Stomach (tissue), 9 donors: ENCODE measurements around the gene CHRNB4. TPM values are rescaled to one million over a fixed set of nuclear protein-coding genes. Genes with fewer than 3 reads are reported as not detected.

Experiments used
- DNase-seq, 2 donors: peaks; one replicate each; pipeline versions ENCODE4 v3.0.0 to v3.0.0-alpha.2; 2013 to 2019
- H3K27ac ChIP-seq, 5 donors: fragments of 200-600 bp in 4 of 5; sonication (generic) in 4 of 5; one replicate each; pipeline ENCODE4 v1.5.1; 2013 to 2019; ENCODE audit warnings: mild to moderate bottlenecking in 1 of 5, moderate library complexity in 1 of 5
- H3K27me3 ChIP-seq, 3 donors: fragments of 200-600 bp; sonication (generic); one replicate each; pipeline ENCODE4 v1.5.1; 2017 to 2019; ENCODE audit warnings: mixed run types in 1 of 3
- H3K36me3 ChIP-seq, 4 donors: fragments of 200-600 bp; sonication (generic); 1 replicate in 3 of 4; 2 replicates in 1 of 4; pipeline ENCODE4 v1.5.1; 2016 to 2019
- H3K4me1 ChIP-seq, 4 donors: fragments of 200-600 bp; sonication (generic); one replicate each; pipeline ENCODE4 v1.5.1; 2016 to 2019
- H3K4me3 ChIP-seq, 4 donors: fragments of 200-600 bp; sonication (generic) in 3 of 4; one replicate each; pipeline ENCODE4 v1.5.1; 2016 to 2019; ENCODE audit warnings: mild to moderate bottlenecking in 1 of 4
- H3K9me3 ChIP-seq, 4 donors: fragments of 200-600 bp; sonication (generic); one replicate each; pipeline ENCODE4 v1.5.1; 2016 to 2019
- EP300 ChIP-seq: sonication (generic); formaldehyde crosslinking; IDR thresholded peaks from one replicate; pipeline ENCODE4 v1.6.1; 2017; ENCODE audit warnings: antibody characterized with exemption
- POLR2A ChIP-seq, 4 donors: fragments of 450-650 bp; IDR thresholded peaks; one replicate each; pipeline ENCODE4 v1.6.1; 2016; ENCODE audit warnings: antibody characterized with exemption in 4 of 4, control low read depth in 2 of 4, mild to moderate bottlenecking in 1 of 4, moderate library complexity in 1 of 4
- POLR2AphosphoS5 ChIP-seq, 3 donors: sonication (generic); formaldehyde crosslinking; IDR thresholded peaks; one replicate each; pipeline ENCODE4 v1.6.1; 2016; ENCODE audit warnings: antibody characterized with exemption in 3 of 3
- WGBS, 5 donors: extraction: QIAGEN DNeasy Blood & Tissue Kit in 3 of 5; methylation state at CpG; one replicate each; pipeline versions ENCODE4 v1.1.5 to v1.1.7; 2013 to 2018; 5-methylcytosine and 5-hydroxymethylcytosine counted together
- intact Hi-C: fragments of 100-400 bp; cut with DNase I; formaldehyde crosslinking; loops from one replicate; pipeline ENCODE4 v1.15.1; 2023; ENCODE audit warnings: low total_unique reads
- polyA plus RNA-seq, 3 donors: library from polyadenylated mRNA; stranded (reverse); fragments of 200-250 nt; gene quantifications; one replicate each; pipeline ENCODE4 v1.2.3, GENCODE V29; 2013
- total RNA-seq, 5 donors: library from RNA; depleted of rRNA; stranded (reverse); fragments of >200 nt; gene quantifications; one replicate each; pipeline versions ENCODE4 v1.1.0 to v1.2.3, GENCODE V29; 2014 to 2016
- TF ChIP-seq, protein P1 (sequence below), 7 experiments: fragments of 450-650 bp in 4 of 7; fragments of 200-600 bp in 3 of 7; sonication (generic) in 3 of 7; IDR thresholded peaks; one replicate each; pipeline ENCODE4 v1.5.1; 2016 to 2019; ENCODE audit warnings: antibody characterized with exemption in 7 of 7, control low read depth in 2 of 7, mild to moderate bottlenecking in 1 of 7
- donor health status: healthy with polysubstance abuse.
- donor health status: Bipolar disorder and iron deficiency.
- donor health status: healthy.

Gene CHRNB4
- total and polyA plus RNA-seq, 8 donors = 0.78 TPM; not detected in 7

DNA sequence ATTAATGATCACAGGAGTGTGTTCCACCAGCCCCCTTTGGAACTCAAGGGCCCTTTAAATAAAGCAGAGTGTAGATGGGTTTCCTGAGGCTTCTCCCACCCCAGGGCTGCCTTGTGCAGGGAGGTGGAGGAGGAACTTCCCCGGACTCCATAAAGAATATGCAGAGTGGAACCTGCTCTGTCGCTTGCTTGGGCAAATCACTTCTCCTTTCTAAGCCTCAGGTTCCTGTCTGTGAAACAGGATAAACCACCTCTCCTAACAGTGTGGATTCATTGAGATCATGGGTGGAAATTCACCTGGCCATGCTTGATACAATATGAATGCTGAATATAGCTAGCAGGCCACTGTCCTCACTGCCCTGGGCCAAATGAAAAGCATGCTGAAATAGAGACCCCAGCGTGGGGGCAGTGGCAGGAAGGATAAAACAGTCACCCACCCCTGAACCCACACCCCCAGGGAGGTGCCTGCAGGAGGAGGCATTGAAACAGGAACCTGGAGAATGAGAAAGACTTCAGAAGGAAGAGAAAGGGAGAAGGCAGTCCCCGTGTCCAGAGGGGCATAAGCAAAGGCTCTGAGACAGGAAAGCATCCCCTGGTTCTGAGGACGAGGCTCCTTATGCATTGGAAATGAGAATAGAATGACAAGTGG lies 41.1 kb upstream of the CHRNB4 start:
- Histone ChIP-seq H3K27ac (no peak overlapping the region), H3K36me3 (no peaks in the 10 kb centered on the region), H3K4me1 (no peaks in the 10 kb centered on the region), H3K9me3 (no peaks in the 10 kb centered on the region), H3K4me3 (no peak overlapping the region), H3K27me3 (no peaks in the 10 kb centered on the region)
- intact Hi-C loops = no loop called here
- TF ChIP-seq, protein P1, sequence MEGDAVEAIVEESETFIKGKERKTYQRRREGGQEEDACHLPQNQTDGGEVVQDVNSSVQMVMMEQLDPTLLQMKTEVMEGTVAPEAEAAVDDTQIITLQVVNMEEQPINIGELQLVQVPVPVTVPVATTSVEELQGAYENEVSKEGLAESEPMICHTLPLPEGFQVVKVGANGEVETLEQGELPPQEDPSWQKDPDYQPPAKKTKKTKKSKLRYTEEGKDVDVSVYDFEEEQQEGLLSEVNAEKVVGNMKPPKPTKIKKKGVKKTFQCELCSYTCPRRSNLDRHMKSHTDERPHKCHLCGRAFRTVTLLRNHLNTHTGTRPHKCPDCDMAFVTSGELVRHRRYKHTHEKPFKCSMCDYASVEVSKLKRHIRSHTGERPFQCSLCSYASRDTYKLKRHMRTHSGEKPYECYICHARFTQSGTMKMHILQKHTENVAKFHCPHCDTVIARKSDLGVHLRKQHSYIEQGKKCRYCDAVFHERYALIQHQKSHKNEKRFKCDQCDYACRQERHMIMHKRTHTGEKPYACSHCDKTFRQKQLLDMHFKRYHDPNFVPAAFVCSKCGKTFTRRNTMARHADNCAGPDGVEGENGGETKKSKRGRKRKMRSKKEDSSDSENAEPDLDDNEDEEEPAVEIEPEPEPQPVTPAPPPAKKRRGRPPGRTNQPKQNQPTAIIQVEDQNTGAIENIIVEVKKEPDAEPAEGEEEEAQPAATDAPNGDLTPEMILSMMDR (IDR thresholded peaks at IDR 0.05) = no peak
- TF ChIP-seq POLR2A (IDR thresholded peaks at IDR 0.05) (no peak), POLR2AphosphoS5 (IDR thresholded peaks at IDR 0.05) (no peak), EP300 (no peak)
- WGBS, 5 donors = 68 to 82% (median 79%) methylated on average over 5 of the region's 5 CpGs
- no peak for DNase-seq

DNA sequence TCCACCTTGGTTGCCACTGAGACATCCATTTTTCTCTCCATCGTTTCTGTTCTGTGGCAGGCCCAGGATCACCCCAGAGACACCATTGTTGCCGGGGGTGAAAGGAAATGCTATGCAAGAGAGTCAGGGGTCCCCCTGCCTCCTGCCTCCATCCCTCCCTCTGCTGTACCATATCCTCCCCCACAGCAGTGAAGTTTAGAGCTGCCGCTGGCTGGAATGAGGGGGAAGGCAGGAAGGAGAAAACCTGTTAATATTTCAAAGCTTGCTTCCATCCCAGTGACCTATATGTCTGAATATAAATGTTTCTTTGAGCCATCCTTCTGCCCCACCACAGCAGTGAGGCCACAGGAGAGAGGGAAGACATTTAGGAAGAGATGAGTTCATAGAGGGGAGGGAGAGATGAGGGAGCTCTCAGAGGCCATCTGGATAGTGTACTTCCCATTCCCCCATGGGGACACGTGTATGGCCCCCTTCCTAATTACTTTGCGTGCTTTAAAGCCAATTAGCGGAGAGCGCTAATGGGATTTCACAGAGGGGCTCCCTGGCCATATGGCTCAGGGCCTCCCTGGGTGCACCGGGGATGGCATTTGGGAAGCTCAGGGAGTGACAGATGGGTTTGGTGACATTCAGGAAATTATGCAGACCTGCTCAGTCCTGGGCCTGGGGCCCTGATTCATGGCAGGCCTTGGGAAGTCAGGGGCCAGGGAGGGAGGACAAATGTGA lies 40.4 kb upstream of the CHRNB4 start:
- Histone ChIP-seq H3K4me3 (no peak overlapping the region), H3K36me3 (no peaks in the 10 kb centered on the region), H3K9me3 (no peaks in the 10 kb centered on the region), H3K27me3 (no peaks in the 10 kb centered on the region), H3K4me1 (no peaks in the 10 kb centered on the region), H3K27ac (no peak overlapping the region)
- WGBS, 5 donors = 70 to 78% (median 74%) methylated on average over 8 of the region's 8 CpGs
- peak in 1 of 2 donors; percentile 56 for DNase-seq
- intact Hi-C loops = no loop called here
- TF ChIP-seq, protein P1 (IDR thresholded peaks at IDR 0.05) = no peak
- TF ChIP-seq EP300 (no peak), POLR2A (IDR thresholded peaks at IDR 0.05) (no peak)

DNA sequence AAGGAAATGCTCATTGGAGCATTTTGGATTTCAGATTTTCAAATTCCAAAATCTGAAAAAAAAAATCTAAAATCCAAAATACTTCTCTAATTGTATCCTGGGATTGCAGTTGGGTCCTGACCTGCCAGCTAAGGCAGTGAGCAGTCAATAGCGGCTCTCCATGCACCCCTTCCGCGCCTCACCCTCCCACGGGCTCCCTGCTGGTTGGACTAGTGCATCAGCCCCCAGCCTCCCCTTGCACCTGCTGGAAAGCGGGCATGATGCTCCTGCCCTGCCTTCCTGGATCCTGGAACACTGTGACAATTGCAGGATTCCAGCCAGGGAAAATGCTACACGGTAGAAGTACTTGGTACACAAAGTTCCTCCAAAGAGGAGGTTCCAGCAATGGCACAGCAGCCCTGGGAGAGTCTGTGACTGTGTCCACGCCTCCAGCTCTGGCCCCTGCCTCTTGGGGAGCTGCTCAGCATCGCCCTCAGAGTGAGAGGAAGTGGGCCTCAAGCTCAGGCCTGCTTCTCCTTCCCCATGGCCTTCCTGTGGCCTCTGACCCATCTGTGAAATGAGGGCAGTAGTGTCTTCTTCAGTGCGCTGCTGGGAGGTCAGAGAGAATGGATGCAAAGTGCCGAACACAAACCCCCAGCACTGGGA lies 39.5 kb upstream of the CHRNB4 start:
- intact Hi-C loops = no loop called here
- H3K9me3 ChIP-seq = no peaks in the 10 kb centered on the region
- TF ChIP-seq POLR2AphosphoS5 (IDR thresholded peaks at IDR 0.05) (no peak), EP300 (no peak), POLR2A (IDR thresholded peaks at IDR 0.05) (no peak)
- TF ChIP-seq, protein P1 (IDR thresholded peaks at IDR 0.05) = no peak
- no peak for DNase-seq
- no peak overlapping the region for H3K27ac ChIP-seq
- no peak overlapping the region for H3K4me3 ChIP-seq
- WGBS, 5 donors = 69 to 82% (median 81%) methylated on average over 7 to 10 of the region's 10 CpGs
- no peaks in the 10 kb centered on the region for H3K36me3 ChIP-seq
- H3K4me1 ChIP-seq = no peaks in the 10 kb centered on the region
- no peaks in the 10 kb centered on the region for H3K27me3 ChIP-seq

DNA sequence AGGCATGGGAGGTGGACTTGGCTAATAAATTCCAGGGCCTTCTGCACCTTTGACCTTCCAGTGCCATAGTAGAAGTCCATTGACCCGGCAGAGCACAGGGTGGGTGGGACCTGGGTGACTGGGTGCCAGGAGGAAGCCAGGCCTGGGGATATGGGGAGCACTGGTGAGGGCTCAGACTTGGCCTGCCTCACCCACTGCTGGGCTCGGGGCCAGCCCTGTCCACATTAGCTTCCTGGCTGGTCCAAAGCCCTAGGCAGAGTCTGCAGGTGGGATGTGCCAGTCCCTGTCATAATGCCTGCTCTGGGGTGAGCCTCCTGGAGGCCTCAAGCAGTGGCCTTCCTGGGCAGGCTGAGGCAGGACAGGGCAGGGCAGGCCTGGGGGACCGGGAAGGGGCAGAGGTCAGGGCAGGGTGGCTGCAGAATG lies 38.1 kb upstream of the CHRNB4 start:
- H3K36me3 ChIP-seq = no peaks in the 10 kb centered on the region
- intact Hi-C loops = no loop called here
- WGBS, 5 donors = 36 to 83% (median 54%) methylated on average over 1 to 3 of the region's 3 CpGs
- H3K4me1 ChIP-seq = no peaks in the 10 kb centered on the region
- TF ChIP-seq EP300 (no peak), POLR2A (IDR thresholded peaks at IDR 0.05) (no peak), POLR2AphosphoS5 (IDR thresholded peaks at IDR 0.05) (no peak)
- TF ChIP-seq, protein P1 (IDR thresholded peaks at IDR 0.05) = no peak
- DNase-seq = no peak
- no peaks in the 10 kb centered on the region for H3K27me3 ChIP-seq
- no peaks in the 10 kb centered on the region for H3K9me3 ChIP-seq
- H3K27ac ChIP-seq = no peak overlapping the region
- H3K4me3 ChIP-seq = no peak overlapping the region
